Muscle layer of colon (tissue), 2 donors: ENCODE data around the gene COG1.

ENCODE experiments used
- H3K27ac ChIP-seq: one replicate; pipeline ENCODE4 v1.7.0; 2013; ENCODE audit warnings: low read depth, mild to moderate bottlenecking, low read length, moderate library complexity
- H3K27me3 ChIP-seq, 2 donors: one replicate each; pipeline ENCODE4 v1.7.0; 2013; ENCODE audit warnings: low read length in 2 of 2, mild to moderate bottlenecking in 2 of 2; ENCODE audit not compliant: insufficient read depth in 2 of 2, control insufficient read depth in 1 of 2
- H3K36me3 ChIP-seq: one replicate; pipeline ENCODE4 v1.7.0; 2013; ENCODE audit warnings: mild to moderate bottlenecking, low read length; ENCODE audit not compliant: insufficient read depth
- H3K4me1 ChIP-seq: one replicate; pipeline ENCODE4 v1.7.0; 2013; ENCODE audit warnings: mild to moderate bottlenecking, low read length; ENCODE audit not compliant: insufficient read depth
- H3K4me3 ChIP-seq, 2 donors: one replicate each; pipeline ENCODE4 v1.7.0; 2013; ENCODE audit warnings: low read length in 2 of 2, low read depth in 1 of 2, mild to moderate bottlenecking in 1 of 2, moderate library complexity in 1 of 2
- H3K9ac ChIP-seq: one replicate; pipeline ENCODE4 v1.7.0; 2013; ENCODE audit warnings: low read length
- H3K9me3 ChIP-seq: one replicate; pipeline ENCODE4 v1.7.0; 2013; ENCODE audit warnings: mild to moderate bottlenecking, low read length
- donor health status: abdominal sarcoma.
- donor health status: Adenocarcinoma of cecum.

COG1 gene

DNA sequence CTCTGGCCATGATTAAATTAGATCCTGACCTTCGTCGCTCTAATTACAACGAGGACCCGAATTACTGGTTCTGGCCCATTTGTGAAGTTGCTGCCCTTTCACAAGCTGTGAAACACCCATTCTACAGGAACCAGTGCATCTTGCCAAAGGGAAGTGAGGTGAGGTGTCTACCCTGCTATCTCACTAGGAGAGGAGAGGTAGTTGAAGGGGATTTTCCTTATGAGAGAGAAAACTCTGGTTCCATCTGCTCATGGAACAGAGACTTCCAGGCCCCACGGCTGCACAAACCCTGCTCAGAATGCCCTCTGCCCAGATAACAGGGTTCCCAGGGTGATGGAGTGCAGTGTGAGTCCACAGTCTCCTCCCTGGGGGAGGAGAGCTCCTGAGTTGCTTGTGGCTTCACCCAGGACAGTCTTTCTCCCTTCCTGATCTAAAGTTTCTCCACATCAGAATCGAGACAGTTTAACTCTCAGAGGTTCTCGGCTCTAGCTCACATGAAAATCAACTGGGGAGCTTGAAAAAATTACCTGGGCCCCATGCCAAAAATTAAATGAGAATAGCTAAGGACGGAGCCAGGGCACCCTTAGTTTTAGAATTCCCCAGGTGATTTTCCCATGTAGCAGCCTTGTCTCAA is 35.9 kb upstream of the COG1 start:
- H3K27ac ChIP-seq: no peak overlapping the region

DNA sequence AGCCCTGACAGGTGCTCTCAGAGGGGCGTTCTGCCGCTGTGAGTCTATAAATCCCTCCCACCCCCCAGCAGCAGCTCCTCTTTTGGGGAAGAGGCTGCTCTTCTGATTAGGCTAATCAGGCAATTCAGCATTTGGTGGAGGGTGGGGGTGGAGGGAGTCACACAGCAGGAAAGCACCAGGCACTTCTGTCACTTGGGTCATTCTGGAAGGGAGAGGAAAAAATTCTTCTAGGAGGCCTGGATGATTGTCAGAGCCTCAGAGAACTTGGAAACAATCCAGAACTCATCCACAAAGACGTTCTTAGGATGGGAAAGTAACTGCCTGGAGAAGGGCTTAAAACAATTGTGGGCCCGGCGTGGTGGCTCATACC is 35.3 kb upstream of the COG1 start:
- Histone ChIP-seq H3K9ac (no peak overlapping the region), H3K9me3 (no peaks in the 10 kb centered on the region), H3K27ac (no peak overlapping the region), H3K27me3 (peaks cover 0 to 4% of the 10 kb centered on the region in 2 donors), H3K4me3 (no peak overlapping the region), H3K4me1 (no peaks in the 10 kb centered on the region), H3K36me3 (no peaks in the 10 kb centered on the region)

More for the DNA sequence above, 35.9 kb upstream of the COG1 start:
- Histone ChIP-seq H3K4me1 (no peaks in the 10 kb centered on the region), H3K36me3 (no peaks in the 10 kb centered on the region), H3K9ac (no peak overlapping the region), H3K27me3 (peaks cover 0 to 4% of the 10 kb centered on the region in 2 donors), H3K9me3 (no peaks in the 10 kb centered on the region), H3K4me3 (no peak overlapping the region)

DNA sequence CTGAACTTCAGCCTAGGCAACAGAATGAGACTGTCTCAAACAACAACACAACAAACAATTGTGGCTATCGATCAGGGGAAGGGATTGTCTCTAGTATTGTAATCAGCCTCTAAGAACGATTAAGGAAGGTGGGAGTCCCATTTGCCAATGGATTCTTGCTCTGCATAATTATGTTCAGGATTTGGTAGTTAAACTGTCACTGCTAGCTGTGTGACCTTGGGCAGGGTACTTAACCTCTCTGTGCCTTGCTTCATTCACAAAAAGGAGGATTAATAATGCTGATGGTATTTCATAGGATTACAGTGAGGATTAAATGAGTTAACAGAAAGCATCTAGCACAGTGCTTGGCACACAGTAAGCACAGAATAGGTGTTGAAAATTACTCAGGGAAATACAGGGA is 34.7 kb upstream of the COG1 start:
- peaks cover 0 to 8% of the 10 kb centered on the region in 2 donors for H3K27me3 ChIP-seq
- no peaks in the 10 kb centered on the region for H3K4me1 ChIP-seq
- H3K36me3 ChIP-seq: no peaks in the 10 kb centered on the region
- no peak overlapping the region for H3K27ac ChIP-seq
- no peak overlapping the region for H3K4me3 ChIP-seq
- no peaks in the 10 kb centered on the region for H3K9me3 ChIP-seq
- no peak overlapping the region for H3K9ac ChIP-seq

DNA sequence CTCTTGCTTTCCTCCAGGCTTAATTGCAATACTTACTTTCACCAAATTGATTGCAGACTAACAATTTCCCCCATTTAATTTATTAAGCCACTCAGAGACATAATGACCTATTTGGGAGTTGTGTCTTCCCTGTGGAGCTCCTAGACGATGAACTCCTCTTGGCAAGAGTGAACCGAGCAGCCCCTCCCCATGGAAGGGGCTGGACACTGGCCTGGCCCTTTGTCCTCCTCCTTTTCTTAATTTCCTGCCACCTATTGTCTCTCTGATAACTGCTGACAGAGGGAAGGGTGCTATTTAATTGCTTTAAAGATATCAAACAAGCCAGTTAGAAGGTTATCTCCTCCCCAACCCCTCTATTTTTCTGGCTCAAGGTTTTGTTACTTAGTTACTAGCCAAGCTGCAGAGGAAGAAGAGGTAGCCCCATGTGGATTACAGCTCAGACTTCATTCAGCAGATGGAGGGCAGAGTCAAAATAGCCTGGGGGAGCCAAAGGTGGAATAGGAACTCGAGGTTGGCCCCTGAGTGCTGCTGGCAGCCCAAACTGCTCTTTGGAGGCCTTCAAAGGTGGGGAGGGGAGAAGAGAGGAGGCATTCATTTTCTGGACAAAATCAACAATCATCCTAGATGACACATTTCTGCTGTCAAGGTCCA is 31.8 kb upstream of the COG1 start:
- Histone ChIP-seq H3K4me3 (no peak overlapping the region), H3K27ac (no peak overlapping the region), H3K9ac (no peak overlapping the region), H3K36me3 (no peaks in the 10 kb centered on the region), H3K4me1 (no peaks in the 10 kb centered on the region), H3K27me3 (peaks cover 12 to 32% of the 10 kb centered on the region in 2 donors), H3K9me3 (no peaks in the 10 kb centered on the region)

DNA sequence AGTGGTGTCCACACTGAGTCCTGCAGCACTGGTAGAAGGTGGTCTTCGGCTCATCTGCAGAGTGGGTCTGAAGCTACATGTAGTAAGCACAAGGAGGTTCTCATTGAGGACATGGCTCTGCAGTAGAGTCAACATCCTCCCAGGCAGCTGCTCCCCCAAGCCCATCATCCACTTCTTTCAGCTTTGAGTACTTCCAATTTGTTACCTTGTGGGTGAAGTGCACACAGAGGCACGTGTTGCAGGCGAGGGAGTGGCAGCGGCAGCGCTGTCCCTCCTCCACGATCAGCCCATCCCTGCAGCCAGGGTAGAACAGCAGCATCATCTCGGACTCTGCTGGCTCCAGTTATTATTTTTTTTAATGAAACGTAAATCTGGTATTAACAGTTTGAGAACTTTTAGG is 29.8 kb upstream of the COG1 start:
- Histone ChIP-seq H3K27ac (no peak overlapping the region), H3K4me3 (no peak overlapping the region), H3K9ac (no peak overlapping the region), H3K36me3 (no peaks in the 10 kb centered on the region), H3K9me3 (no peaks in the 10 kb centered on the region), H3K4me1 (no peaks in the 10 kb centered on the region), H3K27me3 (peaks cover 26 to 44% of the 10 kb centered on the region in 2 donors)

DNA sequence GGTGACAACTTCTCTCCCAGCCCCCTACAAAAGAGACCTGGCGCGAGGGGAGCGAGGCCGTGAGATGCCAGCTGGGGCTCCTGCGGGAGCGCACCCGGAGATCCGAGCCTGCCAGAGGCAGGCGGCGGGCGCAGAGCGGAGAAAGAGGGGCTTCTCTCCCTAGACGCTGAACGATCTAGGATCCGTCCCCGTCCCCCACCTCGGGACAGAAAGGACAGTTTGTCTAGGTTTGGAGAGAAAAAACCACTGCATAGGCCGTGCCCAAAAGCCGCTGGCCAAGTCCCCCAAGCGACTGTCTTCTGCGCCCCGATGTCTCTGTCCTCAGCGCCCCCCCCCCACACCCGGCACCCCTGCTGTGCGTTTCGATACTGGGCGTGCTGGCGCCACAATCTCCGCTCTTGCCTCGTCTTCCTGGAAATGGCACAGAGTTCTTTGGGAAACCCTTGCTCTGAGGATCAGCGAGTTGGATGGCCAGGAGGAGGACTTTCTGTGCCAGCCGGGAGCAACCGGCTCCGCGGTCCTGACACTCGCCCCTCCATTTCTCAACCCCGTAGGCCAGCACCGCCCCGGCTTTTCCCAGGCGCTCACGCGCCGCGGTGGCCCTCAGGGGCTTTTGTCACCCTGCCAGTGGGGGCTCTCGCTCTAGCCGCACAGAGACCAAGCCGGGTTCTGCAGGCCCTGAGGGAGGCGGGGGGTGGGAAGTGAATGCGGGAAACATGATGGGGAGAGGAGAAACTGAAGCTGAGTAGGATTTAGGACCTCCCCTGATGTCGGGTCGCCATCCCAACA is 27.0 kb upstream of the COG1 start:
- Histone ChIP-seq H3K36me3 (no peaks in the 10 kb centered on the region), H3K4me1 (no peaks in the 10 kb centered on the region), H3K27ac (no peak overlapping the region), H3K9me3 (no peaks in the 10 kb centered on the region), H3K9ac (no peak overlapping the region), H3K4me3 (peak overlapping the region in 1 of 2 donors; percentile 19), H3K27me3 (peaks cover 28 to 44% of the 10 kb centered on the region in 2 donors)

DNA sequence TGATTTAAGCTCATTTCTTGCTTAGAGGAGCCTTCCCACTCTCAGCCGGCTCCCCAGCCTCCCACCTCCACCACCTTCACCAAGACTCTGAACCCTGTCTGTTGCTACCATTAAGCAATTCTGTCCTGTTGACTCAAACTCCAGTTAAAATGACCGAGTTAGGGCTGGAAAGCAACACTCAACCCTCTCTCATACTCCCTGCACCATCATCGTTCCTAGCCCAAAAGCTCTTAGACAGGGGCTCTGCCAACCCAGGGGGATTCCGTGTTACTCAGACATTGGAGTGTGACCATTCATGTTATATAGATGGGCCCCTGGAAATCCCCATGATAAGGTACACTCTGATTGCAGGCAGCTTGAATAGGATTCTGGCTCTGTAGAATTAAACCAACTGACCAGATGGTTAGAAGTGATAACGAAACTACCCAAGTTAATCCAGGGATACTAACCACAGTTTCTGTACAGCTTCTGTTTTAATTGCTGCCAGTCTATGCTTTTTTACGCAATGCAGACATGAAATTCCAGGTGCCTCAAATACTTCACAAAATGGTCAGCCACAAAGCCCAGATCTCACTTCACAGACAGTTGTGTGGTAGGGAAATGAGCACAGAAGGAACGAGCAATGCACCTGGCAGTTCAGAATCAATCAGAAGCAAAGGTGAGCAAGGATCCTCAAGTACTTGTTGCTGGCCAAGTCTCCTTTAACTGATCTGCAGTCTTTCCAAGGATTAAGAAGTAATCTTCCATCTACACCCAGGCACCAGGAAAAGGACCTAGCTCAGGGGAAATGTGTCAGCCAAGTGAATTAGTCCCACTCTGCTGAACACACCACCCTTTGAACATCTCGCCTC is 25.9 kb upstream of the COG1 start:
- Histone ChIP-seq H3K9me3 (no peaks in the 10 kb centered on the region), H3K4me3 (peak overlapping the region in 1 of 2 donors; percentile 19), H3K36me3 (no peaks in the 10 kb centered on the region), H3K9ac (no peak overlapping the region), H3K4me1 (no peaks in the 10 kb centered on the region), H3K27me3 (peaks cover 28 to 44% of the 10 kb centered on the region in 2 donors), H3K27ac (no peak overlapping the region)

DNA sequence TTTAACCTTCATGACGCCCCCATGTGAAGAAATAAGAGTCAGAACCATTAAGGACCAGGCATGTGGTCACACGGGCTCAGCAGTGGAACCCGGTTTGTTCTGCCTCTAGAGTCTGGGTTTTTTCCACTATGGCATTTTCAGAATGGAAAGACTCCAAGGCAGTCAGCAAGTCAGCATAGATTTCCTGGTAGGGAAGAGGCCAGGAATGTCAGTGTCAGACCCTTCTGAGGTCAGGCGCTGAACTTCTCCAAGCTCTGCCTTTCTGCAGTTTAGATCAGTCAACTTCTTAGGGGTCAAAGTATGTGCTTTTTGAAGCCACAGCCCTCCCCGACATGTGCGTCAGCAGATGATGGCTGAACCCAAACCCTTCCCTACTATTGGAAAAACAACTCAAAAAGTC is 24.2 kb upstream of the COG1 start:
- H3K27me3 ChIP-seq: peaks cover 26 to 35% of the 10 kb centered on the region in 2 donors
- H3K36me3 ChIP-seq: no peaks in the 10 kb centered on the region
- no peak overlapping the region for H3K27ac ChIP-seq
- no peak overlapping the region for H3K9ac ChIP-seq
- no peaks in the 10 kb centered on the region for H3K4me1 ChIP-seq
- no peaks in the 10 kb centered on the region for H3K9me3 ChIP-seq
- H3K4me3 ChIP-seq: no peak overlapping the region

DNA sequence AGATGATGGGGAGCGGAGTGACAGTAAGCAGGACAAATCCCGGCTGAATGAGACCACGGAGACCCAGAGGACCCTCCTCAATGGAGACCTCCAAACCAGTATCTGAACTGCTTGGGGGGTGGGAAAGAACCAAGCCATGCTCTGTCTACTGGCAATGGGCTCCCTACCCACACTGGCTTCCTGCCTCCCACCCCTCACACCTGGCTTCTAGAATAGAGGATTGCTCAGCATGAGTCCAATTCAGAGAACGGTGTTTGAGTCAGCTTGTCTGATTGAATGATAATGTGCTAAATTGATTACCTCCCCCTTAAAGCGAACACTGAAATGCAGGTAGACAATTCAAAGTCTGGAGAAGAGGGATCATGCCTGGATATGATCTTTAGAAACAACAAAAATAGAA is 22.5 kb upstream of the COG1 start:
- H3K4me3 ChIP-seq: no peak overlapping the region
- H3K4me1 ChIP-seq: no peaks in the 10 kb centered on the region
- no peaks in the 10 kb centered on the region for H3K36me3 ChIP-seq
- H3K9ac ChIP-seq: no peak overlapping the region
- no peaks in the 10 kb centered on the region for H3K9me3 ChIP-seq
- no peak overlapping the region for H3K27ac ChIP-seq
- peaks cover 17 to 20% of the 10 kb centered on the region in 2 donors for H3K27me3 ChIP-seq

DNA sequence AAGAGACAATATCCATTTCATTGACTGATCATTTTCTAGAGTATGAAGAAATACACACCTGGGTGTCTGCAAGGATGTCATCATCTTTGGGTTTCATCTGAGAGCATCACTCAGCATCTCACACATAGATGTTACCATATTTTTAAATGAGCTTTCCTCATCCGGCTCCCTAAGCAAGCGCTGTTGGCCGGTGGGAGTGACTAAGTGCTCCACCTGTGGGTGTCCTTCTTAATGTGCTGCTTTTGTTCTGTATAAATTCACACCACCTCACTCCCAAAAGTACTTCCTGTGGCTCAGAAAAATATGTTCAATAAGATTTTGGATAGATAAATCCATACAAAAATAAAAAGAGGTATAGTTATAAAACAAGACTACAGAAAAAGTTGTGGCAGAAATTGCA is 20.6 kb upstream of the COG1 start:
- H3K9me3 ChIP-seq: no peaks in the 10 kb centered on the region
- no peak overlapping the region for H3K27ac ChIP-seq
- H3K9ac ChIP-seq: no peak overlapping the region
- H3K27me3 ChIP-seq: peaks cover 8 to 10% of the 10 kb centered on the region in 2 donors
- H3K4me3 ChIP-seq: no peak overlapping the region
- no peaks in the 10 kb centered on the region for H3K4me1 ChIP-seq
- no peaks in the 10 kb centered on the region for H3K36me3 ChIP-seq

DNA sequence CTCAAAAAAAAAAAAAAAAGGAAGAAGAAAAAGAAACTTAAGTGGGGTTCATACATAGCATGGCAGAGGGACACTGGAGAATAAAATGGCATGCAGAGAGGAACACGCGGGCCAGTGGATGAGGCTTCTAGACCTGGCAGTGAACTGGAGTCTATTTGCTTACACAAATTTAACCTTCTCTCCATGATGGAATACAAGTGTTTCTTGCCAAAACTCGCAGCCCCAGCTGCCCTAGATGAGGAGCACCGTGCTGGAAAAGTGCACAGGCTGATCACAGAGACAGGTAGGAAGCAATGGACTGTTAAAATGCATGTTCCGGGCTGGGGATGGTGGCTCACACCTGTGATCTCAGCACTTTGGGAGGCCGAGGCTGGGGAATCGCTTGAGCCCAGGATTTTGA is 18.7 kb upstream of the COG1 start:
- no peak overlapping the region for H3K9ac ChIP-seq
- no peak overlapping the region for H3K4me3 ChIP-seq
- no peaks in the 10 kb centered on the region for H3K36me3 ChIP-seq
- H3K27ac ChIP-seq: no peak overlapping the region
- H3K27me3 ChIP-seq: no peaks in the 10 kb centered on the region
- no peaks in the 10 kb centered on the region for H3K9me3 ChIP-seq
- no peaks in the 10 kb centered on the region for H3K4me1 ChIP-seq
